ENCODE measurements around the gene SLC22A5. TPM values are rescaled to one million over a fixed set of nuclear protein-coding genes. Genes with fewer than 3 reads are reported as not detected.

SLC22A5 gene
- total and polyA plus RNA-seq, 10 of the 15 experiments (the other 5 are each of a cell fraction or from before 2014, with no cell fraction given): 1.1 to 4.4 (median 2.3) TPM

GRCh38 chr5:132397224-132397623 lies 27.7 kb downstream of the SLC22A5 start:
- H3K79me2 ChIP-seq (ENCODE audit: control insufficient read depth, insufficient read depth, low read length): no peaks in the 10 kb centered on the region
- H3K4me2 ChIP-seq (ENCODE audit: control insufficient read depth, insufficient read depth): no peak overlapping the region
- H3K4me3 ChIP-seq: no peak overlapping the region
- H4K20me1 ChIP-seq (ENCODE audit: control insufficient read depth, insufficient read depth): no peaks in the 10 kb centered on the region
- FAIRE-seq (no peak), DNase-seq (ENCODE audit: low read depth, low spot score) (no peak), ATAC-seq (no peak)
- H3K36me3 ChIP-seq (ENCODE audit: control insufficient read depth in 2 of 2, insufficient read depth in 2 of 2, low read length in 1 of 2): no peaks in the 10 kb centered on the region
- no peak overlapping the region for H3K27ac ChIP-seq (ENCODE audit: control insufficient read depth, insufficient read depth)
- no peak overlapping the region for H3K9ac ChIP-seq (ENCODE audit: control insufficient read depth, insufficient read depth, low read length)
- BruUV-seq (replicated peaks): no TSS peak
- no peak overlapping the region for H2AFZ ChIP-seq (ENCODE audit: control insufficient read depth, low read depth, low read length)
- H3K4me1 ChIP-seq (ENCODE audit: control insufficient read depth, insufficient read depth, low read length): peaks cover 9% of the 10 kb centered on the region
- ChIA-PET RAD21 (ENCODE audit: unreplicated experiment) (no interaction called here), SMC1A (ENCODE audit: uncharacterized antibody, unreplicated experiment) (interaction anchor here (1.4 to 16.0 kb wide), 2 partner anchors 17 to 104 kb away, joined by 4 to 340 read pairs; no protein-coding TSS in a partner anchor), CTCF (interaction anchor here (22.4 kb wide), 1 partner anchor 103 kb away, joined by 481 read pairs; no protein-coding TSS in a partner anchor), POLR2A (no interaction called here)
- intact Hi-C loops (cut with micrococcal nuclease; ENCODE audit: unreplicated experiment): no loop called here
- H3K9me3 ChIP-seq (replicated peaks; ENCODE audit: control insufficient read depth, insufficient read depth, low read length): no peaks in the 10 kb centered on the region
- WGBS (ENCODE audit: insufficient coverage, insufficient replicate concordance, low lambda C conversion rate, missing lambda C conversion rate): 90% methylated on average over 2 of the region's 2 CpGs
- TF ChIP-seq ZNF622 (IDR thresholded peaks at IDR 0.05) (no peak), ASH2L (IDR thresholded peaks at IDR 0.05; ENCODE audit: borderline replicate concordance, low read depth) (no peak), ZBTB33 (IDR thresholded peaks at IDR 0.05) (no peak), BACH1 (IDR thresholded peaks at IDR 0.05; ENCODE audit: borderline replicate concordance) (no peak), KLF5 (IDR thresholded peaks at IDR 0.05; ENCODE audit: partially characterized antibody) (no peak), HDAC6 (IDR thresholded peaks at IDR 0.05; ENCODE audit: unreplicated experiment) (no peak), PKNOX1 (IDR thresholded peaks at IDR 0.05) (no peak), ETV6 (conservative IDR thresholded peaks at IDR 0.05 in 1 of 2, IDR thresholded peaks at IDR 0.05 in 1 of 2; ENCODE audit: borderline replicate concordance in 1 of 2, low read depth in 1 of 2) (no peak), CHD1 (IDR thresholded peaks at IDR 0.05; ENCODE audit: low read depth, low read length) (no peak), ZNF207 (IDR thresholded peaks at IDR 0.05; ENCODE audit: borderline replicate concordance) (no peak), ATF3 (IDR thresholded peaks at IDR 0.05; ENCODE audit: borderline replicate concordance, extremely low read depth, low read depth, low read length) (no peak), YY1 (IDR thresholded peaks at IDR 0.05; ENCODE audit: low read depth, low read length) (no peak), CHD2 (IDR thresholded peaks at IDR 0.05; ENCODE audit: borderline replicate concordance, low read depth, low read length) (no peak), SUZ12 (IDR thresholded peaks at IDR 0.05; ENCODE audit: unreplicated experiment) (no peak), IKZF2 (IDR thresholded peaks at IDR 0.05) (no peak), CHD4 (IDR thresholded peaks at IDR 0.05) (no peak)
- H3K27me3 ChIP-seq (replicated peaks in 1 of 2; ENCODE audit: control insufficient read depth in 2 of 2, insufficient read depth in 2 of 2, low read length in 1 of 2): no peaks in the 10 kb centered on the region
- in situ Hi-C loops (cut with MboI): no loop called here

Measured in GM12878 (cell line).